ENCODE data around the gene PTTG1. TPM values are rescaled to one million over a fixed set of nuclear protein-coding genes. Genes with fewer than 3 reads are reported as not detected.

The PTTG1 gene
- total and polyA plus RNA-seq, 2 of the 4 experiments (the other 2 are of a cell fraction), result 98.6 to 118 TPM

- no peaks in the 10 kb centered on the region for H3K36me3 ChIP-seq (ENCODE audit: control insufficient read depth, insufficient read depth, low read length)
- no peak overlapping the region for H4K5ac ChIP-seq (ENCODE audit: low read depth, low read length)
- TF ChIP-seq FOS (IDR thresholded peaks at IDR 0.05; ENCODE audit: low read depth, low read length), result no peak
- TF ChIP-seq, protein P1, sequence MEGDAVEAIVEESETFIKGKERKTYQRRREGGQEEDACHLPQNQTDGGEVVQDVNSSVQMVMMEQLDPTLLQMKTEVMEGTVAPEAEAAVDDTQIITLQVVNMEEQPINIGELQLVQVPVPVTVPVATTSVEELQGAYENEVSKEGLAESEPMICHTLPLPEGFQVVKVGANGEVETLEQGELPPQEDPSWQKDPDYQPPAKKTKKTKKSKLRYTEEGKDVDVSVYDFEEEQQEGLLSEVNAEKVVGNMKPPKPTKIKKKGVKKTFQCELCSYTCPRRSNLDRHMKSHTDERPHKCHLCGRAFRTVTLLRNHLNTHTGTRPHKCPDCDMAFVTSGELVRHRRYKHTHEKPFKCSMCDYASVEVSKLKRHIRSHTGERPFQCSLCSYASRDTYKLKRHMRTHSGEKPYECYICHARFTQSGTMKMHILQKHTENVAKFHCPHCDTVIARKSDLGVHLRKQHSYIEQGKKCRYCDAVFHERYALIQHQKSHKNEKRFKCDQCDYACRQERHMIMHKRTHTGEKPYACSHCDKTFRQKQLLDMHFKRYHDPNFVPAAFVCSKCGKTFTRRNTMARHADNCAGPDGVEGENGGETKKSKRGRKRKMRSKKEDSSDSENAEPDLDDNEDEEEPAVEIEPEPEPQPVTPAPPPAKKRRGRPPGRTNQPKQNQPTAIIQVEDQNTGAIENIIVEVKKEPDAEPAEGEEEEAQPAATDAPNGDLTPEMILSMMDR (conservative IDR thresholded peaks at IDR 0.05; ENCODE audit: low read depth, low read length), result no peak
- no peak for TF ChIP-seq SMC3 (IDR thresholded peaks at IDR 0.05; ENCODE audit: low read depth, low read length)
- TF ChIP-seq RAD21 (IDR thresholded peaks at IDR 0.05; ENCODE audit: low read length), result no peak
- TF ChIP-seq MXI1 (IDR thresholded peaks at IDR 0.05; ENCODE audit: borderline replicate concordance, low read depth, low read length), result no peak
- TF ChIP-seq CHD1 (IDR thresholded peaks at IDR 0.05; ENCODE audit: low read depth, low read length), result no peak
- no peak overlapping the region for H3K4me3 ChIP-seq (ENCODE audit: insufficient read depth, low read depth, low read length)
- H3K4me2 ChIP-seq (ENCODE audit: low read depth, low read length), result no peak overlapping the region
- H3K14ac ChIP-seq (replicated peaks; ENCODE audit: low read depth, low read length), result no peak overlapping the region
- POLR2A ChIA-PET (ENCODE audit: unreplicated experiment), result no interaction called here
- in situ Hi-C loops (cut with MboI; ENCODE audit: low sequenced_read_pairs), result no loop called here
- no peak overlapping the region for H4K8ac ChIP-seq (ENCODE audit: low read depth in 2 of 2, low read length in 2 of 2)
- H2BK120ac ChIP-seq (ENCODE audit: low read depth, low read length), result no peak overlapping the region
- ATAC-seq (ENCODE audit: low read depth), result no peak
- WGBS, 2 experiments (ENCODE audit: extremely low coverage in 2 of 2, insufficient read length in 1 of 2), result 77% methylated on average over 3 of the region's 8 CpGs; no CpG with 5 or more reads in 1 of the 2 experiments
- H3K9me1 ChIP-seq (ENCODE audit: insufficient read depth, low read length), result peaks cover 3% of the 10 kb centered on the region; the same call in 1 of the 2 replicates
- no TSS peak for BruUV-seq (replicated peaks)
- CTCF ChIA-PET, result interaction anchor here (0.9 kb wide), 1 partner anchor 20 kb away, joined by 3 read pairs; no protein-coding TSS in a partner anchor
- no peak overlapping the region for H2AFZ ChIP-seq (replicated peaks; ENCODE audit: low read length, poor library complexity)
- H3K27ac ChIP-seq (ENCODE audit: insufficient read depth, low read length), result no peak overlapping the region
- intact Hi-C loops (cut with micrococcal nuclease), result no loop called here
- dilution Hi-C loops (cut with HindIII; ENCODE audit: low sequenced_read_pairs, unreplicated experiment), result no loop called here
- no peak overlapping the region for H3K18ac ChIP-seq (ENCODE audit: low read depth, low read length)
- no peak overlapping the region for H2BK5ac ChIP-seq (ENCODE audit: low read depth, low read length, poor library complexity, severe bottlenecking)
- H3K23ac ChIP-seq (ENCODE audit: low read depth, low read length), result no peak overlapping the region
- no peak overlapping the region for H2BK15ac ChIP-seq (ENCODE audit: low read depth, low read length)
- no peak for DNase-seq
- H3K27me3 ChIP-seq (ENCODE audit: control insufficient read depth, insufficient read depth, low read length), result peaks cover 6% of the 10 kb centered on the region; the same call in 1 of the 2 replicates
- no peak overlapping the region for H4K91ac ChIP-seq (ENCODE audit: insufficient read depth, low read depth, low read length)
- H4K20me1 ChIP-seq (ENCODE audit: insufficient read depth, low read length), result no peaks in the 10 kb centered on the region
- H2AK9ac ChIP-seq (replicated peaks; ENCODE audit: low read depth, low read length, poor library complexity), result no peak overlapping the region
- H3K56ac ChIP-seq (ENCODE audit: extremely low read depth, insufficient read depth, low read length), result no peak overlapping the region
- no peak overlapping the region for H3K9ac ChIP-seq (ENCODE audit: low read depth, low read length)
- no peak overlapping the region for H2AK5ac ChIP-seq (ENCODE audit: low read depth, low read length)
- H3K4ac ChIP-seq (ENCODE audit: low read depth, low read length), result no peak overlapping the region
- H3K4me1 ChIP-seq (ENCODE audit: control insufficient read depth, insufficient read depth, low read length), result peaks cover 8% of the 10 kb centered on the region
- no peak overlapping the region for H2BK20ac ChIP-seq (ENCODE audit: low read depth, low read length)
- H3K79me1 ChIP-seq (ENCODE audit: low read depth in 1 of 2, low read length in 2 of 2), result no peaks in the 10 kb centered on the region
- no peaks in the 10 kb centered on the region for H3K9me3 ChIP-seq (ENCODE audit: control insufficient read depth, insufficient read depth, low read length)
Measured at GRCh38 chr5:160458806-160459800, 37.4 kb downstream of the PTTG1 start.

Data from IMR-90 (cell line).